Measurements from ENCODE around the gene RPP21. TPM values are rescaled to one million over a fixed set of nuclear protein-coding genes. Genes with fewer than 3 reads are reported as not detected.
"Not testable (repeated sequence)": the region's sequence is repeated elsewhere in the genome, so short reads cannot be mapped to it uniquely, and the experiment has no call there.

The RPP21 gene
- polyA plus RNA-seq, 3 donors, result 32.5 to 44.0 (median 38.5) TPM

- peak; percentile 71 for DNase-seq
Observed at GRCh38 chr6:30357678-30358540, 13.0 kb downstream of the RPP21 start.

- DNase-seq, result no peak
Observed at GRCh38 chr6:30359276-30359675, 14.3 kb downstream of the RPP21 start.

- DNase-seq, result no peak
Observed at GRCh38 chr6:30360139-30360538, 15.2 kb downstream of the RPP21 start.

GRCh38 chr6:30361661-30362060, 16.7 kb downstream of the RPP21 start:
- DNase-seq, result no peak

GRCh38 chr6:30363459-30363858, 18.5 kb downstream of the RPP21 start:
- DNase-seq, result no peak

- DNase-seq, result no peak
Observed at GRCh38 chr6:30364591-30364990, 19.6 kb downstream of the RPP21 start.

GRCh38 chr6:30369280-30369679, 24.3 kb downstream of the RPP21 start:
- not testable (repeated sequence) for DNase-seq

- peak; percentile 54 for DNase-seq
Observed at GRCh38 chr6:30378290-30378937, 33.5 kb downstream of the RPP21 start.

GRCh38 chr6:30380464-30380863, 35.5 kb downstream of the RPP21 start:
- no peak for DNase-seq

GRCh38 chr6:30386166-30386565, 41.2 kb downstream of the RPP21 start:
- DNase-seq, result no peak

GRCh38 chr6:30391240-30391639, 46.3 kb downstream of the RPP21 start:
- no peak for DNase-seq

GRCh38 chr6:30394139-30394538, 49.2 kb downstream of the RPP21 start:
- DNase-seq, result no peak

Other genes with a start within 250 kb of the RPP21 start
- gene TRIM31, start 232.1 kb upstream of the RPP21 start, polyA plus RNA-seq (ENCODE audit: insufficient read length in 3 of 3), result not detected
- gene TRIM40, start 209.0 kb upstream of the RPP21 start, polyA plus RNA-seq (ENCODE audit: insufficient read length in 3 of 3), result under 1 TPM in 2 of 3 donors, not detected in 1; 0.07 to 0.10 TPM
- gene TRIM10, start 183.9 kb upstream of the RPP21 start, polyA plus RNA-seq (ENCODE audit: insufficient read length in 3 of 3), result under 1 TPM; 0.28 to 0.52 (median 0.44) TPM
- gene TRIM15, start 181.6 kb upstream of the RPP21 start, polyA plus RNA-seq (ENCODE audit: insufficient read length in 3 of 3), result under 1 TPM in 1 of 3 donors, not detected in 2; 0.53 TPM
- 10 to 100 TPM; 36.6 to 42.7 (median 38.9) TPM for gene TRIM26, start 131.8 kb upstream of the RPP21 start, polyA plus RNA-seq (ENCODE audit: insufficient read length in 3 of 3)
- gene TRIM39, start 18.2 kb upstream of the RPP21 start, polyA plus RNA-seq (ENCODE audit: insufficient read length in 3 of 3), result 10 to 100 TPM; 12.5 to 16.1 (median 14.5) TPM
- gene HLA-E, start 144.4 kb downstream of the RPP21 start, polyA plus RNA-seq (ENCODE audit: insufficient read length in 3 of 3), result 100 to 1,000 TPM; 103 to 110 (median 106) TPM
- 100 to 1,000 TPM in 2 of 3 donors, 10 to 100 TPM in 1; 97.3 to 111 (median 102) TPM for gene GNL1, start 211.3 kb downstream of the RPP21 start, polyA plus RNA-seq (ENCODE audit: insufficient read length in 3 of 3)
- 10 to 100 TPM; 29.2 to 37.4 (median 35.4) TPM for gene PRR3, start 212.1 kb downstream of the RPP21 start, polyA plus RNA-seq (ENCODE audit: insufficient read length in 3 of 3)
- gene ABCF1, start 226.3 kb downstream of the RPP21 start, polyA plus RNA-seq (ENCODE audit: insufficient read length in 3 of 3), result 10 to 100 TPM; 69.3 to 77.9 (median 73.6) TPM